DND-41 (cell line): Measurements from ENCODE around the gene GPR17.

ENCODE experiments used
- ATAC-seq: fragments of 200-7000 bp; cut with Tn5 transposase; 3 replicates; pipeline ENCODE4 v1.9.1; 2021; ENCODE audit warnings: low read depth; ENCODE audit not compliant: insufficient read depth
- DNase-seq: peaks from one replicate; pipeline ENCODE4 v3.0.0-alpha.2; 2020
- H2AFZ ChIP-seq: 2 replicates; pipeline ENCODE4 v1.6.0; 2012; ENCODE audit warnings: low read depth, low read length
- H3K27ac ChIP-seq: 2 replicates; pipeline ENCODE4 v1.5.1; 2012; ENCODE audit warnings: low read length, inconsistent platforms
- H3K27me3 ChIP-seq: fragments of 200-600 bp; sonication (generic); 2 replicates; pipeline ENCODE4 v1.6.0; 2012; ENCODE audit warnings: low read length, mild to moderate bottlenecking, inconsistent platforms; ENCODE audit not compliant: insufficient read depth, poor library complexity
- H3K36me3 ChIP-seq: 2 replicates; pipeline ENCODE4 v1.5.1; 2012; ENCODE audit warnings: low read length, inconsistent platforms; ENCODE audit not compliant: insufficient read depth
- H3K4me1 ChIP-seq: 2 replicates; pipeline ENCODE4 v1.5.1; 2012; ENCODE audit warnings: mild to moderate bottlenecking, low read length; ENCODE audit not compliant: insufficient read depth
- H3K4me2 ChIP-seq: 2 replicates; pipeline ENCODE4 v1.6.0; 2012; ENCODE audit warnings: mild to moderate bottlenecking, moderate library complexity, low read length, inconsistent platforms; ENCODE audit not compliant: insufficient read depth
- H3K4me3 ChIP-seq, 2 experiments: fragments of 200-600 bp in 1 of 2; shearing (Covaris generic) in 1 of 2; 2 replicates each; pipeline ENCODE4 v1.5.1; 2012 to 2016; ENCODE audit warnings: inconsistent platforms in 2 of 2, low read length in 2 of 2, mild to moderate bottlenecking in 2 of 2, low read depth in 1 of 2, moderate library complexity in 1 of 2
- H3K79me2 ChIP-seq: 2 replicates; pipeline ENCODE4 v1.6.0; 2012; ENCODE audit warnings: low read length, inconsistent platforms; ENCODE audit not compliant: insufficient read depth
- H3K9ac ChIP-seq: 2 replicates; pipeline ENCODE4 v1.6.0; 2012; ENCODE audit warnings: low read depth, mild to moderate bottlenecking, inconsistent platforms, low read length, moderate library complexity
- H3K9me3 ChIP-seq: 2 replicates; pipeline ENCODE4 v1.5.1; 2012; ENCODE audit warnings: low read length, moderate library complexity, mild to moderate bottlenecking, inconsistent platforms; ENCODE audit not compliant: insufficient read depth, severe bottlenecking
- H4K20me1 ChIP-seq: 2 replicates; pipeline ENCODE4 v1.6.0; 2012; ENCODE audit warnings: low read length; ENCODE audit not compliant: insufficient read depth
- CTCF ChIP-seq: IDR thresholded peaks from 2 replicates; pipeline ENCODE4 v1.5.1; 2012; ENCODE audit warnings: borderline replicate concordance, low read length, moderate library complexity, mild to moderate bottlenecking; ENCODE audit not compliant: poor library complexity, severe bottlenecking; ENCODE audit errors: extremely low read depth
- EZH2 ChIP-seq: IDR thresholded peaks from 3 replicates; pipeline ENCODE4 v1.6.1; 2012; ENCODE audit warnings: borderline replicate concordance, low read depth, mild to moderate bottlenecking, moderate library complexity, low read length, inconsistent platforms; ENCODE audit not compliant: severe bottlenecking

Gene GPR17

GRCh38 chr2:127670055-127670956, 24.4 kb downstream of the GPR17 start:
- Histone ChIP-seq H3K9ac (no peak overlapping the region), H3K27ac (no peak overlapping the region), H3K4me2 (no peak overlapping the region), H3K4me3 (no peak overlapping the region), H3K79me2 (no peaks in the 10 kb centered on the region), H2AFZ (no peak overlapping the region), H3K27me3 (peaks cover 4% of the 10 kb centered on the region), H3K36me3 (no peaks in the 10 kb centered on the region), H4K20me1 (no peaks in the 10 kb centered on the region), H3K9me3 (no peaks in the 10 kb centered on the region), H3K4me1 (no peaks in the 10 kb centered on the region)
- ATAC-seq (no peak), DNase-seq (no peak)
- no peak for TF ChIP-seq EZH2
- no peak for TF ChIP-seq CTCF

- ATAC-seq (no peak), DNase-seq (no peak)
- Histone ChIP-seq H3K27me3 (peaks cover 4% of the 10 kb centered on the region), H3K27ac (no peak overlapping the region), H3K79me2 (no peaks in the 10 kb centered on the region), H2AFZ (no peak overlapping the region), H3K4me3 (no peak overlapping the region), H4K20me1 (no peaks in the 10 kb centered on the region), H3K9ac (no peak overlapping the region), H3K36me3 (no peaks in the 10 kb centered on the region), H3K4me1 (no peaks in the 10 kb centered on the region), H3K4me2 (no peak overlapping the region), H3K9me3 (no peaks in the 10 kb centered on the region)
- TF ChIP-seq CTCF: no peak
- no peak for TF ChIP-seq EZH2
These were observed 25.0 kb downstream of the GPR17 start for GRCh38 chr2:127670957-127671290.

- H3K36me3 ChIP-seq: no peaks in the 10 kb centered on the region
- no peak for ATAC-seq
These were observed 25.8 kb downstream of the GPR17 start for GRCh38 chr2:127671557-127672302.

More at GRCh38 chr2:127671557-127672302, 25.8 kb downstream of the GPR17 start:
- H3K9me3 ChIP-seq: no peaks in the 10 kb centered on the region
- no peak overlapping the region for H3K27ac ChIP-seq
- H3K4me2 ChIP-seq: no peak overlapping the region
- no peak for TF ChIP-seq CTCF
- no peak for TF ChIP-seq EZH2
- H3K4me1 ChIP-seq: no peaks in the 10 kb centered on the region
- no peak for DNase-seq
- no peak overlapping the region for H2AFZ ChIP-seq
- no peaks in the 10 kb centered on the region for H3K79me2 ChIP-seq
- H3K9ac ChIP-seq: no peak overlapping the region
- H3K27me3 ChIP-seq: peaks cover 4% of the 10 kb centered on the region
- H3K4me3 ChIP-seq: no peak overlapping the region
- no peaks in the 10 kb centered on the region for H4K20me1 ChIP-seq
